WTC11 (cell line): ENCODE data around the gene OGFOD2. TPM values are rescaled to one million over a fixed set of nuclear protein-coding genes. Genes with fewer than 3 reads are reported as not detected.
A peak's percentile ranks its signal among the peaks of the same experiment; 100 is the strongest.

Experiments used
- ATAC-seq: fragments of 200-7000 bp; cut with Tn5 transposase; 2 replicates; pipeline ENCODE4 v1.10.0; 2021; ENCODE audit warnings: mild to moderate bottlenecking, moderate library complexity
- CTCF ChIA-PET: fragments of 300-600 bp; sonication (Branson Sonifier 250); formaldehyde crosslinking; loops from one replicate; lab custom pipeline; 2021; ENCODE audit warnings: antibody characterized with exemption; lab: Charles Lee
- POLR2A ChIA-PET: fragments of 350-600 bp; sonication (Branson Sonifier 250); formaldehyde crosslinking; loops from one replicate; lab custom pipeline; 2021; ENCODE audit warnings: antibody characterized with exemption; lab: Charles Lee
- DNase-seq: peaks from one replicate; pipeline ENCODE4 v3.0.0; 2021; ENCODE audit warnings: low spot score
- H3K27ac Mint-ChIP-seq: 2 replicates; pipeline ENCODE4 v1.8.0; 2021; ENCODE audit warnings: mixed read lengths
- H3K27me3 Mint-ChIP-seq: 2 replicates; pipeline ENCODE4 v1.8.0; 2021; ENCODE audit warnings: low read depth, mild to moderate bottlenecking, moderate library complexity, mixed read lengths
- H3K36me3 Mint-ChIP-seq: 2 replicates; pipeline ENCODE4 v1.8.0; 2021; ENCODE audit warnings: mixed read lengths
- H3K4me1 Mint-ChIP-seq: 2 replicates; pipeline ENCODE4 v1.8.0; 2022; ENCODE audit warnings: mixed read lengths
- H3K4me3 Mint-ChIP-seq: 2 replicates; pipeline ENCODE4 v1.8.0; 2021; ENCODE audit warnings: mild to moderate bottlenecking, moderate library complexity, mixed read lengths
- H3K9me3 Mint-ChIP-seq: 2 replicates; pipeline ENCODE4 v1.8.0; 2021; ENCODE audit warnings: mixed read lengths
- ATF1 ChIP-seq: sonication (generic); formaldehyde crosslinking; IDR thresholded peaks from 2 replicates; pipeline ENCODE4 v1.8.1; 2023; ENCODE audit warnings: mild to moderate bottlenecking, moderate library complexity, missing genetic modification reagents
- CREM ChIP-seq: sonication (generic); formaldehyde crosslinking; IDR thresholded peaks from 2 replicates; pipeline ENCODE4 v1.8.1; 2022; ENCODE audit warnings: mild to moderate bottlenecking, missing genetic modification reagents, moderate library complexity
- ESRRA ChIP-seq: sonication (generic); formaldehyde crosslinking; IDR thresholded peaks from 2 replicates; pipeline ENCODE4 v1.8.1; 2022; ENCODE audit warnings: mild to moderate bottlenecking, missing genetic modification reagents, borderline replicate concordance
- HMGXB4 ChIP-seq: sonication (generic); formaldehyde crosslinking; IDR thresholded peaks from 2 replicates; pipeline ENCODE4 v1.8.1; 2023; ENCODE audit warnings: mild to moderate bottlenecking, moderate library complexity, missing genetic modification reagents
- JAZF1 ChIP-seq: fragments of 250-450 bp; sonication (Bioruptor Pico); IDR thresholded peaks from 2 replicates; pipeline ENCODE4 v1.9.0; 2021; ENCODE audit warnings: moderate library complexity, mild to moderate bottlenecking, inconsistent platforms
- JUN ChIP-seq: sonication (generic); formaldehyde crosslinking; IDR thresholded peaks from 2 replicates; pipeline ENCODE4 v1.8.0; 2023; ENCODE audit warnings: mild to moderate bottlenecking, missing genetic modification reagents
- NFYB ChIP-seq: sonication (generic); formaldehyde crosslinking; conservative IDR thresholded peaks from 2 replicates; pipeline ENCODE4 v1.8.0; 2022; ENCODE audit warnings: low read depth, missing genetic modification reagents
- NR2C2 ChIP-seq: sonication (generic); formaldehyde crosslinking; IDR thresholded peaks from 2 replicates; pipeline ENCODE4 v1.8.0; 2022; ENCODE audit warnings: mild to moderate bottlenecking, missing genetic modification reagents
- PREB ChIP-seq: sonication (generic); formaldehyde crosslinking; IDR thresholded peaks from 2 replicates; pipeline ENCODE4 v1.8.1; 2022; ENCODE audit warnings: mild to moderate bottlenecking, missing genetic modification reagents, moderate library complexity, borderline replicate concordance
- SMAD4 ChIP-seq: sonication (generic); formaldehyde crosslinking; IDR thresholded peaks from 2 replicates; pipeline ENCODE4 v1.8.0; 2022; ENCODE audit warnings: mild to moderate bottlenecking, missing genetic modification reagents
- TP53 ChIP-seq: sonication (generic); formaldehyde crosslinking; IDR thresholded peaks from 2 replicates; pipeline ENCODE4 v1.8.1; 2023; ENCODE audit warnings: mild to moderate bottlenecking, missing genetic modification reagents
- ZNF232 ChIP-seq: sonication (generic); formaldehyde crosslinking; IDR thresholded peaks from 2 replicates; pipeline ENCODE4 v1.8.0; 2022; ENCODE audit warnings: mild to moderate bottlenecking, missing genetic modification reagents
- ZNF416 ChIP-seq: fragments of 250-450 bp; sonication (Bioruptor Pico); IDR thresholded peaks from 2 replicates; pipeline ENCODE4 v1.9.0; 2021; ENCODE audit warnings: mild to moderate bottlenecking, inconsistent platforms
- ZNF512 ChIP-seq: sonication (generic); formaldehyde crosslinking; IDR thresholded peaks from 2 replicates; pipeline ENCODE4 v1.8.1; 2022; ENCODE audit warnings: missing genetic modification reagents, borderline replicate concordance
- total RNA-seq: library from RNA; stranded (reverse); gene quantifications from 3 replicates; pipeline ENCODE4 v1.2.3, GENCODE V29; 2021

OGFOD2 gene
- total RNA-seq, 1 experiment from 2014 or later: 28.1 TPM

GRCh38 chr12:122977655-122978392, 2.8 kb downstream of the OGFOD2 start (continued):
- TF ChIP-seq SMAD4 (CRISPR knock-in tag): no peak

GRCh38 chr12:122978507-122978955, 3.5 kb downstream of the OGFOD2 start:
- Mint-ChIP-seq H3K27ac (no peak overlapping the region), H3K27me3 (no peaks in the 10 kb centered on the region)
- CTCF ChIA-PET: interaction anchor here (0.6 to 1.9 kb wide), 4 partner anchors 11 to 260 kb away, joined by 3 to 4 read pairs (median 4); no protein-coding TSS in a partner anchor

GRCh38 chr12:122979001-122979907, 4.2 kb downstream of the OGFOD2 start:
- ATAC-seq: no peak

More at GRCh38 chr12:122978507-122978955, 3.5 kb downstream of the OGFOD2 start:
- DNase-seq: no peak
- no peak for TF ChIP-seq NR2C2
- TF ChIP-seq ZNF512 (CRISPR knock-in tag): no peak
- no peak for TF ChIP-seq CREM (CRISPR knock-in tag)
- ATAC-seq: no peak
- Mint-ChIP-seq H3K4me3 (no peak overlapping the region), H3K36me3 (0 out of 2 replicates have a peak, but pooled peaks cover 4% of the 10 kb centered on the region), H3K9me3 (no peaks in the 10 kb centered on the region), H3K4me1 (peaks cover 22% of the 10 kb centered on the region)
- POLR2A ChIA-PET: no interaction called here

GRCh38 chr12:122979908-122980182, 4.8 kb downstream of the OGFOD2 start:
- ATAC-seq (no peak), DNase-seq (no peak)
- Mint-ChIP-seq H3K9me3 (no peaks in the 10 kb centered on the region), H3K4me3 (peak overlapping the region; percentile 87), H3K27ac (peak overlapping the region; percentile 83; the same call in 1 of the 2 replicates), H3K4me1 (peaks cover 28% of the 10 kb centered on the region), H3K27me3 (no peaks in the 10 kb centered on the region), H3K36me3 (0 out of 2 replicates have a peak, but pooled peaks cover 4% of the 10 kb centered on the region)
- ChIA-PET CTCF (interaction anchor here (0.9 to 1.9 kb wide), 4 partner anchors 10 to 259 kb away, joined by 4 read pairs; no protein-coding TSS in a partner anchor), POLR2A (no interaction called here)
- TF ChIP-seq PREB (CRISPR knock-in tag) (no peak), NFYB (CRISPR knock-in tag) (0 out of 2 replicates have a peak, but pooled peaks have one; percentile 8)

More at GRCh38 chr12:122979001-122979907, 4.2 kb downstream of the OGFOD2 start:
- peak overlapping the region; percentile 87 for H3K4me3 Mint-ChIP-seq
- peaks cover 24% of the 10 kb centered on the region for H3K4me1 Mint-ChIP-seq
- CTCF ChIA-PET: interaction anchor here (1.4 to 1.9 kb wide), 3 partner anchors 10 to 259 kb away, joined by 4 read pairs; no protein-coding TSS in a partner anchor
- no peaks in the 10 kb centered on the region for H3K27me3 Mint-ChIP-seq
- no peaks in the 10 kb centered on the region for H3K9me3 Mint-ChIP-seq
- TF ChIP-seq ESRRA (CRISPR knock-in tag) (no peak), ZNF232 (no peak), CREM (CRISPR knock-in tag) (0 out of 2 replicates have a peak, but pooled peaks have one; percentile 3)
- 0 out of 2 replicates have a peak, but pooled peaks cover 4% of the 10 kb centered on the region for H3K36me3 Mint-ChIP-seq
- H3K27ac Mint-ChIP-seq: no peak overlapping the region
- DNase-seq: no peak
- POLR2A ChIA-PET: no interaction called here

GRCh38 chr12:122980183-122981035, 5.4 kb downstream of the OGFOD2 start, which contains the start of gene ARL6IP4:
Gene ARL6IP4, plus strand, starts transcription at chr12:122980681. Its CDS starts 459 bp downstream, at chr12:122981140.
- ATAC-seq (peak; percentile 34), DNase-seq (peak; percentile 47)
- peaks cover 4% of the 10 kb centered on the region; the same call in 1 of the 2 replicates for H3K36me3 Mint-ChIP-seq
- peak within 1 kb of the TSS; percentile 87 for H3K4me3 Mint-ChIP-seq
- H3K9me3 Mint-ChIP-seq: no peaks in the 10 kb centered on the region
- no peaks in the 10 kb centered on the region for H3K27me3 Mint-ChIP-seq
- H3K27ac Mint-ChIP-seq: peak within 1 kb of the TSS; percentile 83; the same call in 1 of the 2 replicates
- H3K4me1 Mint-ChIP-seq: peaks cover 28% of the 10 kb centered on the region
- POLR2A ChIA-PET: interaction anchor here (0.5 kb wide), 1 partner anchor 307 kb away, joined by 5 read pairs; no protein-coding TSS in a partner anchor
- CTCF ChIA-PET: interaction anchor here (0.9 to 1.9 kb wide), 3 partner anchors 9 to 120 kb away, joined by 4 read pairs; no protein-coding TSS in a partner anchor
- TF ChIP-seq JUN (CRISPR knock-in tag) (peak; percentile 65; the same call in 1 of the 2 replicates), HMGXB4 (CRISPR knock-in tag) (peak; percentile 96), ATF1 (CRISPR knock-in tag) (peak; percentile 61; the same call in 1 of the 2 replicates), SMAD4 (CRISPR knock-in tag) (peak; percentile 67; the same call in 1 of the 2 replicates), TP53 (CRISPR knock-in tag) (peak; percentile 82; the same call in 1 of the 2 replicates), JAZF1 (CRISPR knock-in tag) (no peak), ZNF416 (CRISPR knock-in tag) (peak; percentile 34; the same call in 1 of the 2 replicates)
